Esophagus muscularis mucosa (tissue), 3 donors: ENCODE data around the gene SNX9.

Source experiments
- CTCF ChIP-seq, 3 experiments: fragments of 200-600 bp in 2 of 3; fragments of 450-650 bp in 1 of 3; sonication (generic) in 2 of 3; IDR thresholded peaks; one replicate each; pipeline ENCODE4 v1.5.1; 2017 to 2019; ENCODE audit warnings: antibody characterized with exemption in 3 of 3, mild to moderate bottlenecking in 2 of 3, moderate library complexity in 1 of 3
- POLR2AphosphoS5 ChIP-seq, 2 donors: sonication (generic); formaldehyde crosslinking; IDR thresholded peaks; one replicate each; pipeline ENCODE4 v1.6.1; 2017; ENCODE audit warnings: antibody characterized with exemption in 2 of 2

- TF ChIP-seq CTCF (IDR thresholded peaks at IDR 0.05) = no peak
- no peak for TF ChIP-seq POLR2AphosphoS5 (IDR thresholded peaks at IDR 0.05)
Observed at GRCh38 chr6:157993076-157993475, 170.0 kb downstream of the SNX9 start.
